K562 (cell line): ENCODE results near the gene TAS2R1. TPM values are rescaled to one million over a fixed set of nuclear protein-coding genes. Genes with fewer than 3 reads are reported as not detected.

Source experiments
- polyA plus RNA-seq, 8 experiments: library from polyadenylated mRNA; depleted of rRNA in 4 of 8; stranded (reverse) in 5 of 8; unstranded in 3 of 8; fragments of >200 nt; fragmentation: Nextera tagmentation in 2 of 8; fragmentation: Illumina TruSeq in 1 of 8; extraction: Ambion mirVana in 2 of 8; extraction: Trizol in 1 of 8; gene quantifications; 2 replicates each; pipeline versions ENCODE4 v1.2.1 to v1.2.3, GENCODE V29; 2011 to 2014; ENCODE audit warnings: inconsistent platforms in 1 of 8, missing spikeins in 1 of 8
- total RNA-seq, 7 experiments: library from RNA; depleted of rRNA in 6 of 7; stranded (reverse); fragments of >200 nt in 6 of 7; fragmentation: Illumina TruSeq in 2 of 7; extraction: Trizol in 2 of 7; gene quantifications; 2 replicates each; pipeline versions ENCODE4 v1.2.1 to v1.2.3, GENCODE V29; 2011 to 2021; ENCODE audit warnings: low replicate concordance in 1 of 7
- TF ChIP-seq, protein P1 (sequence below), 2 experiments: fragments of 450-650 bp in 1 of 2; sonication (generic) in 1 of 2; formaldehyde crosslinking in 1 of 2; IDR thresholded peaks; 2 replicates each; pipeline versions ENCODE4 v1.7.1 to v1.9.0; 2016 to 2022; ENCODE audit warnings: inconsistent platforms in 1 of 2, mild to moderate bottlenecking in 1 of 2, missing genetic modification reagents in 1 of 2
- TF ChIP-seq, protein P2 (sequence below): sonication (generic); formaldehyde crosslinking; IDR thresholded peaks from 2 replicates; pipeline ENCODE4 v1.8.0; 2022; ENCODE audit warnings: mild to moderate bottlenecking, missing genetic modification reagents
- TF ChIP-seq, protein P3 (sequence below): sonication (generic); formaldehyde crosslinking; IDR thresholded peaks from 2 replicates; pipeline ENCODE4 v1.8.1; 2022; ENCODE audit warnings: missing genetic modification reagents

Gene TAS2R1
- total and polyA plus RNA-seq, 9 of the 15 experiments (the other 6 are each of a cell fraction or from before 2014, with no cell fraction given), result not detected

DNA sequence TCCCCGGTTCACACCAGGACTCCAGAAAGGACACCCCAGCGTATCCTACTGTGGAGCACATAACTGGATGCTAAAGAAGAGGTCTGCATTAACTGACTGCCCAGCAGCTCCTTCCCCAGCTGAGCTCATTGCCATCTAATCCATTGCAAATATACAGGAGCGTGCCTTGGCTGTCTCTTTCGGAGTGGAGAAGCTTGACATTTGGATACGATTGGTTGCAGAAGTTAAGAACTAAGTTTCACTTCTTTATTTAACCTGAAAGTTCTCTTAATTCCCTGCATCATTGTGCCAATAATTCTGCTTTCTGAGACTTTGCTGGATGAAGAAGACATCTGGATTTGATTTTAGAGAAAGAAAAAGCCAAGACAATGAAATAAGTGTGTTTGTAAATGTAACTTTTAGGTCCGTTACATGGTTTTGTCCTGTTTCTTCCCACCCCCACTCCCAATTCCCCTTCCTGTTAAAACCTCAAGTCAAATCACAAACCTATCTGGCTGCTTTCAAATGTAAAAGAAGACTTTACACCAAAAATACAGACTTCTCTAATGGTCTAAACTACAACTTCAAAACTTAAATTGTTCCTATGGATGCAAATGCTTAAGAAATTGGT, 33.9 kb downstream of the TAS2R1 start (continued):
- TF ChIP-seq, protein P1, sequence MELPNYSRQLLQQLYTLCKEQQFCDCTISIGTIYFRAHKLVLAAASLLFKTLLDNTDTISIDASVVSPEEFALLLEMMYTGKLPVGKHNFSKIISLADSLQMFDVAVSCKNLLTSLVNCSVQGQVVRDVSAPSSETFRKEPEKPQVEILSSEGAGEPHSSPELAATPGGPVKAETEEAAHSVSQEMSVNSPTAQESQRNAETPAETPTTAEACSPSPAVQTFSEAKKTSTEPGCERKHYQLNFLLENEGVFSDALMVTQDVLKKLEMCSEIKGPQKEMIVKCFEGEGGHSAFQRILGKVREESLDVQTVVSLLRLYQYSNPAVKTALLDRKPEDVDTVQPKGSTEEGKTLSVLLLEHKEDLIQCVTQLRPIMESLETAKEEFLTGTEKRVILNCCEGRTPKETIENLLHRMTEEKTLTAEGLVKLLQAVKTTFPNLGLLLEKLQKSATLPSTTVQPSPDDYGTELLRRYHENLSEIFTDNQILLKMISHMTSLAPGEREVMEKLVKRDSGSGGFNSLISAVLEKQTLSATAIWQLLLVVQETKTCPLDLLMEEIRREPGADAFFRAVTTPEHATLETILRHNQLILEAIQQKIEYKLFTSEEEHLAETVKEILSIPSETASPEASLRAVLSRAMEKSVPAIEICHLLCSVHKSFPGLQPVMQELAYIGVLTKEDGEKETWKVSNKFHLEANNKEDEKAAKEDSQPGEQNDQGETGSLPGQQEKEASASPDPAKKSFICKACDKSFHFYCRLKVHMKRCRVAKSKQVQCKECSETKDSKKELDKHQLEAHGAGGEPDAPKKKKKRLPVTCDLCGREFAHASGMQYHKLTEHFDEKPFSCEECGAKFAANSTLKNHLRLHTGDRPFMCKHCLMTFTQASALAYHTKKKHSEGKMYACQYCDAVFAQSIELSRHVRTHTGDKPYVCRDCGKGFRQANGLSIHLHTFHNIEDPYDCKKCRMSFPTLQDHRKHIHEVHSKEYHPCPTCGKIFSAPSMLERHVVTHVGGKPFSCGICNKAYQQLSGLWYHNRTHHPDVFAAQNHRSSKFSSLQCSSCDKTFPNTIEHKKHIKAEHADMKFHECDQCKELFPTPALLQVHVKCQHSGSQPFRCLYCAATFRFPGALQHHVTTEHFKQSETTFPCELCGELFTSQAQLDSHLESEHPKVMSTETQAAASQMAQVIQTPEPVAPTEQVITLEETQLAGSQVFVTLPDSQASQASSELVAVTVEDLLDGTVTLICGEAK (IDR thresholded peaks at IDR 0.05), result no peak
- TF ChIP-seq, protein P1 (CRISPR knock-in tag; IDR thresholded peaks at IDR 0.05), result no peak
- TF ChIP-seq, protein P2, sequence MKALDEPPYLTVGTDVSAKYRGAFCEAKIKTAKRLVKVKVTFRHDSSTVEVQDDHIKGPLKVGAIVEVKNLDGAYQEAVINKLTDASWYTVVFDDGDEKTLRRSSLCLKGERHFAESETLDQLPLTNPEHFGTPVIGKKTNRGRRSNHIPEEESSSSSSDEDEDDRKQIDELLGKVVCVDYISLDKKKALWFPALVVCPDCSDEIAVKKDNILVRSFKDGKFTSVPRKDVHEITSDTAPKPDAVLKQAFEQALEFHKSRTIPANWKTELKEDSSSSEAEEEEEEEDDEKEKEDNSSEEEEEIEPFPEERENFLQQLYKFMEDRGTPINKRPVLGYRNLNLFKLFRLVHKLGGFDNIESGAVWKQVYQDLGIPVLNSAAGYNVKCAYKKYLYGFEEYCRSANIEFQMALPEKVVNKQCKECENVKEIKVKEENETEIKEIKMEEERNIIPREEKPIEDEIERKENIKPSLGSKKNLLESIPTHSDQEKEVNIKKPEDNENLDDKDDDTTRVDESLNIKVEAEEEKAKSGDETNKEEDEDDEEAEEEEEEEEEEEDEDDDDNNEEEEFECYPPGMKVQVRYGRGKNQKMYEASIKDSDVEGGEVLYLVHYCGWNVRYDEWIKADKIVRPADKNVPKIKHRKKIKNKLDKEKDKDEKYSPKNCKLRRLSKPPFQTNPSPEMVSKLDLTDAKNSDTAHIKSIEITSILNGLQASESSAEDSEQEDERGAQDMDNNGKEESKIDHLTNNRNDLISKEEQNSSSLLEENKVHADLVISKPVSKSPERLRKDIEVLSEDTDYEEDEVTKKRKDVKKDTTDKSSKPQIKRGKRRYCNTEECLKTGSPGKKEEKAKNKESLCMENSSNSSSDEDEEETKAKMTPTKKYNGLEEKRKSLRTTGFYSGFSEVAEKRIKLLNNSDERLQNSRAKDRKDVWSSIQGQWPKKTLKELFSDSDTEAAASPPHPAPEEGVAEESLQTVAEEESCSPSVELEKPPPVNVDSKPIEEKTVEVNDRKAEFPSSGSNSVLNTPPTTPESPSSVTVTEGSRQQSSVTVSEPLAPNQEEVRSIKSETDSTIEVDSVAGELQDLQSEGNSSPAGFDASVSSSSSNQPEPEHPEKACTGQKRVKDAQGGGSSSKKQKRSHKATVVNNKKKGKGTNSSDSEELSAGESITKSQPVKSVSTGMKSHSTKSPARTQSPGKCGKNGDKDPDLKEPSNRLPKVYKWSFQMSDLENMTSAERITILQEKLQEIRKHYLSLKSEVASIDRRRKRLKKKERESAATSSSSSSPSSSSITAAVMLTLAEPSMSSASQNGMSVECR (CRISPR knock-in tag), result no peak
- TF ChIP-seq, protein P3, sequence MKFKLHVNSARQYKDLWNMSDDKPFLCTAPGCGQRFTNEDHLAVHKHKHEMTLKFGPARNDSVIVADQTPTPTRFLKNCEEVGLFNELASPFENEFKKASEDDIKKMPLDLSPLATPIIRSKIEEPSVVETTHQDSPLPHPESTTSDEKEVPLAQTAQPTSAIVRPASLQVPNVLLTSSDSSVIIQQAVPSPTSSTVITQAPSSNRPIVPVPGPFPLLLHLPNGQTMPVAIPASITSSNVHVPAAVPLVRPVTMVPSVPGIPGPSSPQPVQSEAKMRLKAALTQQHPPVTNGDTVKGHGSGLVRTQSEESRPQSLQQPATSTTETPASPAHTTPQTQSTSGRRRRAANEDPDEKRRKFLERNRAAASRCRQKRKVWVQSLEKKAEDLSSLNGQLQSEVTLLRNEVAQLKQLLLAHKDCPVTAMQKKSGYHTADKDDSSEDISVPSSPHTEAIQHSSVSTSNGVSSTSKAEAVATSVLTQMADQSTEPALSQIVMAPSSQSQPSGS, result no peak
